Stimulated activated CD4-positive, alpha-beta T cell treated with anti-CD3 and anti-CD28 coated beads, Interleukin-15, amount 100 ng/mL, for 48 hours (primary cell): Measurements from ENCODE around the gene HSPB7.
"Not testable (repeated sequence)": the region's sequence is repeated elsewhere in the genome, so short reads cannot be mapped to it uniquely, and the experiment has no call there.

Experiments used
- DNase-seq, 2 donors: peaks; one replicate each; pipeline ENCODE4 v3.0.0-alpha.2; 2020; ENCODE audit warnings: low read depth in 2 of 2

HSPB7 gene

DNA sequence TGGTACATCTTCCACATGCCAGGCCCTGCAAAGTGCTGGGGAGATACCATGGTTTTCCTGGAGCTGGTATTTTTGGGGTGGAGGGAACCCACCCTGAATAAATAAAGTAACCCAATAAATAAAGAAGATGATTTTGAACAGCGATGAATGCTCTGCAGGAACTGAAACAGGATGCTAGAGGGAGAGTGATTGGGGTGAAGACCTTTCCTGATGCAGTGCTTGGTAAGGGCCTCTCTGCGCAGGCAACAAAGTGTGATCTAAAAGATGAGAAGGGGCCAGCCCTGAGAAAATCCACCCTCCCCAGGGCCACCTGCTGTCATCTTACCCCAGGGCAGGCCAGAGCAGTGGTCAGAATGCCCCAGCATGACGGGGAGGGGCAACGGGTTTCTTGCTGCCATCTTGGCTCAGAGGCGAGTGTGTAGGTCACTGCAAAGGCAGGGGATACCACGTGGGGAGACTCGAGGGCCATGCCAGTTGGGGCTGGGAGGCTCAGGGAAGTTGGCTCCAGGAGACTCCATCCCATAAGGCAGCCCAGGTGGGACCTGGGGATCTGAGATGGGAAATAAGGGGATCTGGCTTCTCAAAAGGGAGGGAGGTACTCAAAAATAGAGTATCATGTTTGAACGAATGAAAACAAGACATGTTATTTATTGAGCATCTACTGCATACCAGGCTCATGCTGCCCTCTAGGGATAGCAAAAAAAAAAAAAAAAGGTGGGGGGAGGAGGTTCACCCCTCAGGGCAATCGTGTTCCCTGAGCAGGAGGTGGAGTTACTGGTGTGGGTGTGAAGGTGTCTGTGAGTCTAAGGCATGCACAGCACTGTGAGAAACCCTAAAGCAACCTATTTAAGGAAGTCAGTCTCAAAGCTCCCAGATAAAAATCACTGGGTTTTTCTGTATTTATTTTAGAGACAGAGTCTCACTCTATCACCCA lies 11.0 kb downstream of the HSPB7 start:
- no peak for DNase-seq

DNA sequence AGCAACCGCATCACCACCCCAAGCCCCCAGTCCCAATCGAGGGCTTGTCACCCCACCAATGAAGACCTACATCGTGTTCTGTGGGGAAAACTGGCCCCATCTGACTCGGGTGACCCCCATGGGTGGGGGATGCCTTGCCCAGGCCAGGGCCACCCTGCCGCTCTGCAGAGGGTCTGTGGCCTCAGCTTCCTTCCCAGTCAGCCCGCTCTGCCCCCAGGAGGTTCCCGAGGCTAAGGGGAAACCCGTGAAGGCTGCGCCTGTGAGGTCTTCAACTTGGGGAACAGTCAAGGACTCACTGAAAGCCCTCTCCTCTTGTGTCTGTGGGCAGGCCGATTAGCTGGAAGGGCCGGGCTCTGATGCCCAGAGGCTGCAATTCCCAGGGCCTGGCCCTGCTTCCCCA lies 11.8 kb downstream of the HSPB7 start:
- no peak for DNase-seq

DNA sequence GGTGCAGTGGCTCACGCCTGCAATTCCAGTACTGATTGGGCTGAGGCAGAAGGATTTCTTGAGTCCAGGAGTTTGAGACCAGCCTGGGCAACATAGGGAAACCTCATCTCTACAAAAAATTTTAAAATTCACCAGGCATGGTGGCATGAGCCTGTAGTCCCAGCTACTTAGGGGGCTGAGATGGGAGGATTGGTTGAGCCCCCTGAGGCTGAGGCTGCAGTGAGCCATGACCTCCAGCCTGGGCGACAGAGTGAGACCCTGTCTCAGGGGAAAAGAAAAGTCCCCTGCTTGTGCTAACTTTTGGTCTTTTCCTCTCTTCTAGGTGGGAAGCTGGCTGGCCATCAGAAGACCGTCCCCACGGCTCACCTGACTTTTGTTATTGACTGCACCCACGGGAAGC lies 12.2 kb downstream of the HSPB7 start:
- DNase-seq = no peak

DNA sequence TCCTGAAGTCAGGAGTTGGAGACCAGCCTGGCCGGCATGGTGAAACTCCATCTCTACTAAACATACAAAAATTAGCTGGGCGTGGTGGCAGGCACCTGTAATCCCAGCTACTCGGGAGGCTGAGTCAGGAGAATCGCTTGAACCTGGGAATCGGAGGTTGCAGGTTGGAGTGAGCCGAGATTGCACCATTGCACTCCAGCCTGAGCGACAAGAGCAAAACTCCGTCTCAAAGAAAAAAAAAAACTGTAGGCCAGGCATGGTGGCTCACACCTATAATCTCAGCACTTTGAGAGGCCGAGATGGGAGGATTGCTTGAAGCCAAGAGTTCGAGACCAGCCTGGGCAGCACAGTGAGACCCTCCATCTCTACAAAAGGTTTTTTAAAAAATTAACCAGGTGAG lies 16.6 kb downstream of the HSPB7 start:
- DNase-seq = not testable (repeated sequence)

DNA sequence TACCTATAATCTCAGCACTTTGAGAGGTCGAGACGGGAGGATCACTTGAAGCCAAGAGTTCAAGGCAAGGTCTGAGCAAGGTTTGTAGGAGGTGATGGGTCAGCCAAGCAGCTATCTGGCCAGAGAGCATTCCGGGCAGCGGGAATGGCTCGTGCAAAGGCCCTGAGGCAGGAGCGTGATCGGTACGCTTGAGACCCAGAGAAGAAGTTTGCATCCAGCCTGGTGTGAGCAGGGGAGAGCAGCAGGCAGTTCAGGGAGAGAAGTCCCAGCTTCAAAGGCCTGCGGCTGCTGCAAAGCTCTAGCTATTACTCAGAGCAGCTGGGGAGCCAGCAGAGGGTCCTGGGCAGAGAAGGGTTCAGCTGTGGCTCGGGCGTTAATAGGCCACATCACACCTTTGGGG lies 18.9 kb downstream of the HSPB7 start:
- DNase-seq = no peak

DNA sequence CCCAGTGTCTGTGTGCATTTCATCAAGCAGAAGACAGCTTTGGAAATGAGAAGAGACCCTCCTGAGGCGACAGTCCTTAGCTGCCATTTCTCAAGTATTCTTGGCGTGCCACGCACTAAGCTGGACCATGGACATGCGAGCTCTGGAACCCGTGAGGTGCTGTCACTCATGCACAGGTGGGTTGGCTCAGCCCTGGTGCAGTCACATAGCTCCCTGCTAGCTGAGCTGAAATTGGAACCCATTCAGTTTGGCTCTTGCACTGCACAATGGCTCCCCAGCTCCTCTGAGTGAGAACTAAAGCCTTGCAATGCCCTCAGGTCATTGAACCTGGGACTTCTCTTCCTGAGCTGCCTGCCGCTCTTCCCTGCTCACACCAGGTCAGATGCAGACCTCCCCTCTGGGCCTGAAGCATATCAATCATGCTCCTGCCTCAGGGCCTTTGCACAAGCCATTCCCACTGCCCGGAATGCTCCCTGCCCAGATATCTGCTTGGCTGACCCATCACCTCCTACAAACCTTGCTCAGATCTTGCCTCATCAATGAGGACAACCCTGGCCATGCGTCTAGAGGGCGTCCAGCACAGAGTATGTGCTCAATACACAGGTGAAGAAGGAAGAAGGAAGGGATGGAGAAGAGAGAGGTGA lies 20.1 kb downstream of the HSPB7 start:
- DNase-seq = no peak

DNA sequence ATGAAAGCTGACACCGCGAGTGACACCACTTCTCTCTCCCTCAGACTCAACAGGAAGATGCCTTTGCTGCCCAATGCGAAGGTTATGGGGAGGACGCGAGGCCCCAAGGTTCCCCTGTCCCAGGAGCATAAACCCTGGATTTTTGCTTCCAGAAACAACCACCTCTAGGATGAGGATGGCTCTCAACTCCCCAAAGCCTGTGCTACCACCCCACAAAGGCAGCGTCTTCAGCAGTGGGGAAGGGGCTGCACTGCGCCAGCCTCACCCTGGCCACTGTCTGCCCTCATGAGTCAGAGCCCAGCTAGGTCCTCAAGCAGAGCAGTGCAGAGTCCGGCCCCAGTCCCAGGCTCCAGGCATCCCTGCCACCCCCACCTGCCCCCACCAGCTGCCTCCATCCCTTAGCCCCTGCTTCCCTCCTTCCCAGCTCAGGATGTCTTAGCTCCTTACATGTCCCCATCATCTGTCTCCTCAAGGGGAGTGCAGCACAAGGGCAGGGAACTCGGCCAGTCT lies 20.7 kb downstream of the HSPB7 start:
- no peak for DNase-seq

DNA sequence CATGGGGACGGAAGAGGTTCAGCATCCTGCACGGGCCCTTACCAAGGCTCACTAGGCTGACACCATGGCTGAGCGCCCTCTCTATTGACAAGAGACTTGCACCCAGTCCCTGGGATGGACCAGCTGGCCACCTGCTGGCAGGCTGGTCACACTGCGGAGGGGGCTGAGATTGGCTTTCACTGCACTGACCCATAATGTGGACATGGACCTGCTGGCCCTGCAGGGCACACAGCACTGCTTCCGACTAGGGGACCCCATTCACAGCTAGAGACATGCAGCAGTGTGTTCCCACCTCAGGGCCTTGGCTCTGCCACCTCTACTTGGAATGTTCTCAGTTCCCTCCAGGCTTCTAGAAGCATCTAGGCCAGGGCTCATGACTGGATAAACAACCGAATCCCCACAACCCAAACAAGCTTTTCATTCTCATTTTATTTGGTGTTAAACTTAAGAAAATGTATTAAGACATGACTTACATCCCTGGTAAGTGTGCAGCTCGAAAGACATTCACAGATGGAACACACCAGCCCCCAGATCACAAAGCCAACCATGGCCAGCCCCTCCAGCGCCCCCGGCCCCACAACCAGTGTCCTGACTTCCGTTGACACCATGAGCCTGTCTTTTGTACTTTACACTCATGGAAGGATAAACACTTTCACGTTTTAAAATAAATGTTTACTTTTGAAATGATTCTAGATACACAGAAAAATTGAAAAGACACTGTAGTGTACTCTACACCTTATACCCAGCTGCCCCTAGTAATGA lies 23.1 kb downstream of the HSPB7 start:
- DNase-seq = peak in 1 of 2 donors; percentile 43

DNA sequence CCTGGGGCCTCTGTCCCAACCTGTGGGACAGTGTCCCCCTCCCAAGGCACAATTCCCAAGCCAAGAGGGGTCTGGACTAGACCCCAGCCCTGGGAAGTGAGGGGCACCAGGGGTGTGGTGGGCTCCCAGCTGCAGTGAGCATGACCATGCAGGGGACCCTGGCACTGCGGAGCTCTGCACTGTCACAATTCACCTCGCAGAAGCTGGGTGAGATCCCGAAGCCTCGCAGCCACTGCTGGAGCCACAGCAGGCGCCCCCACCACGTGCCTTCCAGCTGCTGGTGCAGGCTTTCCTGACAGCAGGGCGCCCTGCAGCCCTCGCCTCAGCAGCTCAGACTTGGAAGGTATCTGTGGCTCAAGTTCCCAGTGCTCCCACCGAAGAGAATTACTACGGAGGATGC lies 23.8 kb downstream of the HSPB7 start:
- DNase-seq = no peak

DNA sequence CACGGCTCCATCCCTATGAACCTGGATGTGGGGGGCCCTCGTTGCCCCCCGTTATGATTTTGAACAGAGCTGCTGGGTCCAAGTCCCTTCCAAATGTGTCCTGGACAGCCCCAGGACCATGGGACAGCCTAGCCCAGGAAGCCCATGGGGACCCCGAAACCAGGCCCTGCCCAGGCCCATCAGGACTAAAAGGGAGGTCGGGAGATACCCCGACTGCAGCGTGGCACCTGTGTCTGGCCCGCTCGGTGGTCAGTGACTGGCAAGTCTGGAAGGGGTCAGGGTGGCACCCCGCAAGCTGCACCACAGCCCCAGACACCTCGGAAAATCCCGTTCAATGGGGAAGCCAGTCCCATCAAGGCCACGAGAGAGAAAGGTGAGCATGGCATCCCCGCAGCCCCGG lies 24.2 kb downstream of the HSPB7 start:
- DNase-seq = no peak

DNA sequence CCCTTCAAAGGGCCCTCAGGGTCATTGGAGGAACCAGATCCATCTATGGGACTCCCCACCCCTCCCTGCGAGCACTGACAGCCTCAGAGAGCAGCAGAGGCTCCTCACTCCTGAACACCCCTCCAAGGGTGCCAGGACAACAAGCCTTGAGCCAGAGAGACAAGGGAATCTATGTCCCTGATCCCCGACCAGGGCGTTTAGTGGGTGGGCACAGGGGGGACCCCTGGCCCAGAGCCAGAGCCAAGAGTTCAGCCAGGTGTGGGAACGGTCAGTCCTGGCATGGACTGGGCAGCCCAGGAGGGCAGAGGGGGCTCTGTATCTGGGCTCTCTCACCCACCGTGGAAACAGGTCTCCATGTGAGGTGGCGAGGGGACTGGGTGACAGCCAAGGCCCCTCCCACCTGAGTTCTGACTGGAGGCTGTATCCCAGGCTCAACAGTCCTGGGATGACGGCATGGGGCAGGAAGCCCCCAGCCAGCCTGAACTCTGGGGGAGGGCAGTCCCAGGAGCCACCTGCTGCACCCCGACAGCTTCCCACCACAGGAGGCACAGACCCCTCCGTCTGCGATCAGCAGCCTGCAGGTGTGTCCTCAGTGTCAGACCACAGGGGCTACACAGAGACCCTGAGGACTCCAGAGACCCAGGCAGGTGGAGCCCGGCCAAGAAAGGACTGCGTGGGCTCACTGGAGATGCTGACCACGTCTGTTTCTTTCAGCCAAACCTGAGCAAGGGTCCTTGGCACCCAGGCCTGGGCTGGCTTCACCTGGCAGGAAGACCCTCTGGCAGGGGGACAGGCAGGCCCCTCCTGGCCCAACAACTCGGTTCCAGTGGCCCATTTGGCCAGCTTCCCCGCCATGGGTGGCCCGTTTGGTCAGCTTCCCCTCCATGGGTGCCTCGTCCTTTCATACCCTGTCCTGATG lies 25.0 kb downstream of the HSPB7 start:
- no peak for DNase-seq

DNA sequence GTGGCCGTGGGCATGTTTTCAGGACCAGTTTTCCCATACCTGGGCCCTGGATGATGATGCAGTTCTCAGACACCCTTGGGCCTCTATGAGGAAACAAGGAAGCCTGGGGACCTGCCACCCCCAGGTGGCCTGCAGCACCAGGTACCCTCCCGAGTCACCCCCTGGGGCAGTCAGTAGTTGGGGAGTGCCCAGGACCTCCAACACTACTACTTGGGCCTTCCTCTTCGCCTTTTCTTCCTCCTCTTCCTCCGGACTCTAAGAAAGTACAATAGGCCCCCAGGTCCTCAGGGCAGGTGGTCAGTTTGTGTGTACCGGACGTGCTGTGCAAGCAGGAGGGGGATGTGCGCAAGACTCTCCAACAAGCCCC lies 25.7 kb downstream of the HSPB7 start:
- no peak for DNase-seq

DNA sequence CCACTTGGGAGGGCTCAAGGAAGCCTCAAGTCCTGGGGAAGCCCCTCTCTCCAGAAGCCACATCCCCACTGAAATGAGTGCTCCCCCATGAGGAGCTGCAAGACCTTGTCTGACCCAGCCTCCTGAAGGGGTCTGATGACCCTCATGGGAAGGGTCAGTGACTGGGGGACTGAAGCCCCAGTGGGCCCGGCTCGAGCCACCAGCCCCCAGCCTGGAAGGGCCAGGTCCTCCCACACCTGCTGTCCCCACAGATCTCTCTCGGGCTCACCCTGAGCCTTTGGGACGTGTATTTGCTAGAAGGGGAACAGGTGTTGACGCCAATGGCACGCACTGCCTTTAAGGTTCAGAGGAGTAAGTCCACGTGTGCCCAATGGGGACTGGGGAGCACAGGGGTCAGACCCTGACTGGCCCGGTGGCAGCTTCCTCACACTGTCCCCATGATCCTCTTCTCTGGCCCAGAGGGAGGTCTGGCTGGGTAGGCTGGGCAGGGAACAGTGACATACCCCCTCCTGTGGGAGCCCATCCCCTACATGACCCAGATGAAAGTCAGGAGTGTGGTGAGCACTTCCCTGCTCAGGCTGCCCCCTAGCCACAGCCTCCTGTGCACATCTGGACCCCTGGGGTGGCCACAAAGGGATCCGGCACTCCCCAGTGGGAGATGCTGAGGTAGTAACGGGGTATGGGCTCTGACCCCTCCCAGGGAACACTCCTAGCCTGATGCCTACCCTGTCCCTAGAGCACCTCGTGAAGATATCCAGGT lies 26.2 kb downstream of the HSPB7 start:
- DNase-seq = no peak

DNA sequence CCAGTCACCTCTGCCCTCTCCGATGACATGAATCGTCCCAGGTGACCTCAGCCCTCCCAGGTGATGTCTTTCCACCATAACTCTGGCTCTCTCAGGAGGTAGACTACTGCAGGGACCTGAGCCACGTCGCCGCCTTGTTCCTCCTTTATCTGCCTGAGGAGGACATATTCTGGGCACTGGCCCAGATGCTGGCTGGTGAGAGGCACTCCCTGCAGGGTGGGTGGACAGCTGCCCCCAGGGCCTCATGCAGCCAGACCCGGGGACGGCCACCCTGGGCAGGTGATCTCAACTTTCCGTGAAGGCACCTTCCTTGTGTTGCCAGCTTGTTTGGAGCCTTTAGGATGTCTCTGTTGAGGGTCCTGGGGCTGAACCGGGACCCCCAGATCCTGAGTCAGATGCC lies 28.1 kb downstream of the HSPB7 start:
- no peak for DNase-seq

DNA sequence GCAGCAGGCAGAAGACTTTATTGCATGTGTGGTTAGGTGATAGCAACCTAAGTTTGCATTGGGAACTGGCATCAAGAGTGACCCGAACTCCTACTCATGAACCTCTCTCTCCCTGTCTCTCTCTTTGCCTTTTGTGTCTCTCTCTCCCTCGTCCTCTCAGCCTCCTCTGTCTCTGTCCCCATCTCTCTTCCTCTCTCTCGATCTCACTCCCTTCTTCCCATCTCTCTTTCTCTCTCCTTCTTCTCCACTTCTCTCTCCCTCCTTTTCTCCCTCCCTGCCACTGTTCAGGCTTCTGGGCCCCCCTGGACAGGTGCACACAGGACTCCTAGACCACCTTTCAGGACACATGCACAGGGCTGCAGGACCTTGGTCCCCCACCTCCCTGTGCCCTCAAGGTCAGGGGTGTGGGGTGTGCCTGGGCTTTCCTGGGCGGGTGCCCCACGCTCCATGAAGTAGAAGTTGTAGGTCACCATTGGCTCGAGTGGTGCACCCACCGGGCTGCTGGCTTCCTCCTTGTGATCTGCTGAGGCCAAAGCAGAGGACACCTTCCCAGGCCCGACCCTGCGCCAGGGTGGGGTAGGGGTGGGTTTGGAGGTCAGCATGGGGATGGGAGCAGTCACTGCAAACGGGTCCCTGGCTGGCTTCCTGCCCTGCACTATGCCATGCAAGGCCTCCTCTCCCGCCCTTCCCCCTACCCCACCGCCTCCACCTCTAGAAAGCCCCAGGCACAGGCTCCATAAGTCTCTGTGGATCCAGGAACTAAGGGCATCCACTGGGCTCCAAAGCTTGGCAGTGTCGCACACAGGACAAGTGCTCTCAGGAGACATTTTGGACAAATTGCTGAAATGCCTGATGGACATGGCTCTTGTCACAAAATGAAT lies 28.7 kb downstream of the HSPB7 start:
- DNase-seq = no peak

DNA sequence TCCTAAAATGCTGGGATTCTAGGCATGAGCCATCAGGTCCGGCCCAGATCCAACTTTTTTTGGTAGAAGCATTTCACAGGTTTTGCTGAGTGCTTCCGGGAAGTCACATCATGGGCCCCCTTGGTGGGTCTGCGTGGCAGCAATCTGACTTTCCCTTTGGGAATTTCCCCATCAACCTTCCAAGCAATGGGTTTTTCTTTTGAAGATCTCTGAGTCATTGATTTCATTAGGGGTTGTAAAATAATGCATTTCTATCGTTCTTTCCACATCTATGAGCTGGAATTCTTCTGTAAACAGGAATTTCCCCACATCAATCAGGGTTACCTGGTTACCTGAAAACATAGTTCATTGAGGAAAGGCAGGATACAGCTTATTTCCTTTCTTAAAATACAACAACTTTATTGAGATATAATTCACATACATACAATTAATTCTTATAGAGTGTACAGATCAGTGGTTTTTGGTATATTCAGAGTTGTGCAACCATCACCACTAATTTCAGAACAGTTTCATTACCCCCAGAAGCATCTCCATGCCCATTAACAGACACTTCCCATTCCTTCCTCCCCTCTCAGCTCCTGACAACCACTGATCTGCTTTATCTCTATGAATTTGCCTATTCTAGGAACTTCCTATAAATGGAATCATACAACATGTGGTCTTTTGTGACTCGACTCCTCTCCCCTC lies 32.1 kb downstream of the HSPB7 start:
- DNase-seq = no peak

DNA sequence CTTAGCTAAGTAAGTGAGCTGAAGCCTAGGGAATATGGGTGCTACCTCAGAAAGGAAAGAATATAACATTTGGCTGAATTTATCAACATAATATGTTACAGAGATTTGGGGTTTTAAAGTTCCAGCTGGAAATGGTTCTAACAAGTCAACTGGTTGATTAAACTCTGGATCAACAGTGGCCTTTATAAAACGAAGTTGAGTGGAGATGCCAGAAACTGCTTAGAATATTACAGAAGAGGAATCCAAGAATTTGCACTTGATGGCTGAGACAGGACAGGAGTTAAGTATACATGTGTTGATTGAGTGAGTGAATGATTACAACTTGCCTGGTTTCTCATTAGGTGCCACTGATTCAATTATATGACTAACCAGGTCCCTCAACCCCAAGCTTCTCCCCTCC lies 34.6 kb downstream of the HSPB7 start:
- DNase-seq = no peak

DNA sequence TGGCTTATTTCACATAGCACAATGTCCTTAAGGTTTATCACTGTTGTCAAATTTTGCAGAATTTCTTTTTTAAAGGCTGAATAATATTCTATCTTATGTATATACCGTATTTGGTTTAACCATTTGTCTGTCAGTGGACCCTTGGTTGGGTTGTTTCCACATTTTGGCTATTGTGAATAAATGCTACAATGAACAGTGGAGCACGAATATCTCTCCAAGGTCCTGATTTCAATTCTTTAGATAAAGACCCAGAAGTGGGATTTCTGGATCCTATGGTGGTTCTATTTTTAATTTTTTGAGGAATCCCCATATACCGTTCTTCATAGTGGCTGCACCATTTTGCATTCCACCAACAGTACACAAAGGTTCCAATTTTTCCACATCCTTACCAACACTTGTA lies 36.2 kb downstream of the HSPB7 start:
- no peak for DNase-seq

DNA sequence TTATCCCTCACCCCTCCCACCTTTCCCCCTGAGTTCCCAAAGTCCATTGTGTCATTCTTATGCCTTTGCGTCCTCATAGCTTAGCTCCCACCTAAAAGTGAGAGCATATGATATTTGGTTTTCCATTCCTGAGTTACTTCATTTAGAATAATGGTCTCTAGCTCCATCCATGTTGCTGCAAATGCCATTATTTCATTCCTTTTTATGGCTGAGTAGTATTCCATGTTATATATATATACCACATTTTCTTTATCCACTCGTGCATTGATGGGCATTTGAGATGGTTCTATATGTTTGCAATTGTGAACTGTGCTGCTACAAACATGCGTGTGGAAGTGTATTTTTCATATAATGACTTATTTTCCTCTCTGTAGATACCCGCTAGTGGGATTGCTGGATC lies 39.9 kb downstream of the HSPB7 start:
- not testable (repeated sequence) for DNase-seq
